GM12873 (cell line): Measurements from ENCODE around the gene C22orf23.

ENCODE experiments used
- CTCF ChIP-seq: IDR thresholded peaks from 2 replicates; pipeline ENCODE4 v1.5.1; 2012; ENCODE audit warnings: low read depth, mild to moderate bottlenecking, moderate library complexity, low read length, control low read depth; ENCODE audit not compliant: insufficient read depth; ENCODE audit errors: missing control alignments

C22orf23 gene

GRCh38 chr22:37896181-37896592, 57.2 kb downstream of the C22orf23 start:
- no peak for TF ChIP-seq CTCF

- no peak for TF ChIP-seq CTCF
Observed at GRCh38 chr22:37894939-37895670, 58.3 kb downstream of the C22orf23 start.

GRCh38 chr22:37893583-37893983, 59.8 kb downstream of the C22orf23 start:
- no peak for TF ChIP-seq CTCF
